CD4-positive, alpha-beta T cell treated with Interleukin-2 at 100 ng/mL for 4 hours (primary cell): ENCODE results near the gene SYNGR1.

ENCODE experiments used
- DNase-seq: peaks from one replicate; pipeline ENCODE4 v3.0.0-alpha.2; 2020; ENCODE audit warnings: low spot score

SYNGR1 gene

DNA sequence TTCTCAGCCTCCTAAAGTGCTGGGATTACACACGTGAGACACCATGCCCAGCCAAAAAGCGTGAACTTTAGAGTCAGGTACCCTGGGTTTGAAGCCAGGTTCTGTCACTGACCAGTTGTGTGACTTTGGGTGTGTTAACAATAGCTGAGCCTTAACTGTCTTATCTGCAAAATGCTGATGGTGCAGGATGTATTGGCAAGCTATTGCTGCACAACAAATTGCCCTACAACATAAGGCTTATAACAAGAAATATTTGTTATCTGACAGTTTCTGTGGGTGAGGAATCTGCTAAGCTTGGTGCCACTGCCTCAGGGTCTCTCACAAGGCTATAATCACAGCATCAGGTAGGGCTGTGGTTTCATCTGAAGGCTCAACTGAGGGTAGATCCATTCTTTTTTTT is 21.9 kb downstream of the SYNGR1 start:
- no peak for DNase-seq

DNA sequence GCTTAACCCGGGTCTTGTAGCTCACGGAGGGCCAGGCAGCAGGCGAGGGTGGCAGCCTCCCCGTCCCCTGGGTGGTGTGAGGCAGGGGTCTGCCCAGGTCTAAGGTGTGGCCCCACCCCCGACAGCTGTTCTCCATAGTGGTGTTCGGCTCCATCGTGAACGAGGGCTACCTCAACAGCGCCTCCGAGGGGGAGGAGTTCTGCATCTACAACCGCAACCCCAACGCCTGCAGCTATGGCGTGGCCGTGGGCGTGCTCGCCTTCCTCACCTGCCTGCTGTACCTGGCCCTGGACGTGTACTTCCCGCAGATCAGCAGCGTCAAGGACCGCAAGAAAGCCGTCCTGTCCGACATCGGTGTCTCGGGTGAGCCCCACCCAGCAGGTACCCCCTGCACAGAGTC is 24.4 kb downstream of the SYNGR1 start:
- no peak for DNase-seq

GRCh38 chr22:39374801-39375200 is 25.0 kb downstream of the SYNGR1 start:
- no peak for DNase-seq

DNA sequence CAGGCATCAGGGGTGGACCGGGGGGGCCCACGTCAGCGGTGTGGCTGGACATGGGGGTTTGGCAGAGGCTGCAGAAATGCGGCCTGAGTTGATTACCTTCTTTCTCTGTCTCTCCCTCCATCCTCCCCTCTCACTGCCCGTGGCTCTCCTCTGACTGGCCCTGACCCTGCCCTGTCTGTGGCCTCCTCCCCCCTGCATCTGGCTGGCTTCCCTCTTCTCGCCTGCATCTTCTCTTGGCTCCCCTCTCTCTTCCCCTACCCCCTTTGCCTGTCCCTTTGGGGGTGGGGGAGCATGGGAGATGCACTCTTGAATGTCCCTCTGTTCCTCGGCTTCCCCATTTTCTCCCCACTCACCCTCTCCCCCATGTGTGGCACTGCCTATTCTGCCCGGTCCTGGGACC is 25.9 kb downstream of the SYNGR1 start:
- DNase-seq = no peak

DNA sequence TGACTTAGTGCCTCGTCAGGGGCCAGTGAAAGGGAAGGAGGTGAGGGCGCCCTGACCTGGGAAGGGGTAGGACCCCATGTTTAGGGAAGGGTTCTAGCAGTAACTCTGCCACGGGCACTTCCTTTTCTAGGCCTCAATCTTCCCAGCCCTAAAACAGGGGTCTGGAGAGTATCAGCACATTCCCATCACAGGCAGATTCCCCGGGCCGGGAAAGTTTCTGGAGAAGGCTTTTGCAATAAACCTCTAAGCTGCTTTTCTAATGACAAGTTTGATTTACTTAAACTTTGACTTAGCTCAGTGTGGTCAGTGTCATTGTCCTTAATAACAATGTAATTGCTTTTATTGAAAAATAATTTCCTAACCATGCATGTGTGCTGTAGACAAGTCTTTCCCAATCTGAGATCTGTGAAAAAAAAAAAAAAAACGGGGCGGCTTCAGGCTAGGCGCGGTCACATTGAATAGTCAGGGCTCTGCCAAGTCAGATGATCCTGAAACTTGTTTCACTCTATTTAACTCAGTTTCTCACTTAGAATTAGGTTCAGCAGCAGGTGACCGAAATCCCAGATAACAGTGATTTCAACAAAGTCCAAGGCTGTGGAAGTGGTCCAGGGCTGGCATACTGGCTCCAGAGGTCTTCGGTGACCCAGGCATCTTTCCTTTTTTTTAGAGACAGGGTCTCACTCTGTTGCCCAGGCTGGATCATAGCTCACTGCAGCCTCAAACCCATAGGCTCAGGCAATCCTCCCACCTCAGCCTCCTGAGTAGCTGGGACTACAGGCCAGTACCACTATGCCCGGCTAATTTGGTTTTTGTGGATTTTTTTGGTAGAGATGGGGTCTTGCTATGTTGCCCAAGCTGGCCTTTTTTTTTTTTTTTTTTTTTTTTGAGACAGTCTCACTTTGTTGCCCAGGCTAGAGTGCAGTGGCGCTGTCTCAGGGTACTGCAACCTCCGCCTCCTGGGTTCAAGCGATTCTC is 30.3 kb downstream of the SYNGR1 start:
- DNase-seq = no peak

DNA sequence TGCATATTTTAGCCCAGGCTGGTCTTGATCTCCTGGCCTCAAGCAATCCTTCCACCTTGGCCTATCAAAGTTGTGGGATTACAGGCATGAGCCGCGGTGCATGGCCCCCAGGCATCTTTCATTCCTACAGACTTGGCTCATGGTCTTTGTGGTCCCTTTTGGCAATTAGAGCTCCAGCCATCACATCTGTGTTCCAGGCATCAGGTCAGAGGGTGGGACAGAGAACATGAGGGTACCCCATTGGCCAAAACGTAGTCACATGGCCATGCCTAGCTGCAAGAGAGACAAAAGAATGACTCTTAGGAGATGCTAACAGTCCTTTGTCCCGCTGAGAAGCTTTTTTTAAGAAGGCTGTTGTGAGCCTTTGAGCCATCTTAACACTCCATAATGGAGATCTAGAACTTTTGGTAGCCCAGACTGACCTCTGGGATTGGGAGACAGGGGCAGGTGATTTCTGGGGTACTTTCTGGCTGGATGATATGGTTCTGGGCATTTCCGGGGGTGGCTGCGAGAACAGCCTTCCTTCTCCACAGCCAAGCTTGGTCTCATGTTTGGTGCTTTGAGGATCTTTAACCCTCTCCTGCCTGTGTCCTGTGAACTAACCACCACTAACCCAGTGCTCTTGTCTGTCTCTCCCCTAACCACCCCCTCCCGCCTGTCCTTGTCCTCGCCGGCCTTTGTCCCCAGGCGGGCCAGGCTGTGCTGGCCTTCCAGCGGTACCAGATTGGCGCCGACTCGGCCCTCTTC is 31.4 kb downstream of the SYNGR1 start:
- DNase-seq = no peak

GRCh38 chr22:39381930-39382329 is 32.1 kb downstream of the SYNGR1 start:
- no peak for DNase-seq

DNA sequence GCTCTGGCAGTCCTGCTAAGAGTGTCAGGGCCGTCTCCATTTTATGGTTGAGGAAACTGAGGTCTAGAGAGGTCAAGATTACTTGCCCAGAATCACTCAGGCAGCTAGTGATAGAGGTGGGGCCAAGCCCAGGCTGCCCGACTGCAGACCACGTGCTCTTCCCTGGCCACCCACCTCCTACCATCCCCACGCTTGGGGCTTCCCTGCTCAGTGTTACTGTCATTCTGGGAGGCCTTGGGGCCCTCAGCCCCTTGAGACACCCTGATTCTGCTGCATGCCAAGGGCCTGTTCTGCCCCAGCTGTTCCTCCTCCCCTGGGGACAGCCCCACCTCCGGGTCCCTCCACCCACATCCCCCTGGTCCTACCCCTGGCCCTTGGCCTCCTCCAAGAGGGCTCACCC is 32.6 kb downstream of the SYNGR1 start:
- no peak for DNase-seq

DNA sequence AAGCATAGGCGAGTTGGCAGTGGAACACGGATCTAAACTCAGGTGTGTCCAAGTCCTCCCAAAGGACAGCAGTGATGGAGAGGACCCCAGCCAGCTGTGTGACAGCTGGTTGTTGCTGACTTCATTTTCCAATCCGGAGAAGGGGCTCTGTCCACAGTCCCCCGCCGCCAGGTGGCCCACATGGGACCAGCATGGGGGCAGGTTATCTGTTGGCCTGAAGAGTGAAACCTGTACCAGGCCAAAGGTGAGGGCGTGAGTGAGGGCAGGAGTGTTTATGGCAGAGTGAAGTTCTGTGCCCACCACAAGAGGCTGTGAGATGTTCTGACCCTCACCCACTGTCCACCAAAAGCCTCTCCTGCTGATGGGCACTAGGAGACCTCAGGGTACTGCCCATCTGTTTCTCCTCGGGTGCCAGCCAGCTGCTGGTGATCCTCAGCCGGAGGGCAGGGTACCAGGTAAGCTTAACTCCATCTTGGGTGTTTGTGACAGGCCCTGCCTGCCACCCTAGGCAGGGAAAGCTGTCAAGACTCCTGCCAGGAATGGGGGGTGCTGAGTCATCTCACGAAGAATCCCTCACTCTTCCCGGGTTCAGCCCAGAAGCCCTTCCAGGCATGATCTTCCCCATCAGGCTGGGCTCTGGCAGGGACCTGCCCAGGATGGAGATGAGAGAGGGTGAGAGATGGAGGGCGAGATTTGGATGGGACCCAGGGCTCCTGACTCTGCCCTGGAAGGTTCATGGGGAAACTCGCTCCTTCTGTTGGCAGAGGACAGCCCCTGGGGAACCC is 34.2 kb downstream of the SYNGR1 start:
- DNase-seq = no peak

GRCh38 chr22:39384750-39385480 is 35.1 kb downstream of the SYNGR1 start:
- no peak for DNase-seq

DNA sequence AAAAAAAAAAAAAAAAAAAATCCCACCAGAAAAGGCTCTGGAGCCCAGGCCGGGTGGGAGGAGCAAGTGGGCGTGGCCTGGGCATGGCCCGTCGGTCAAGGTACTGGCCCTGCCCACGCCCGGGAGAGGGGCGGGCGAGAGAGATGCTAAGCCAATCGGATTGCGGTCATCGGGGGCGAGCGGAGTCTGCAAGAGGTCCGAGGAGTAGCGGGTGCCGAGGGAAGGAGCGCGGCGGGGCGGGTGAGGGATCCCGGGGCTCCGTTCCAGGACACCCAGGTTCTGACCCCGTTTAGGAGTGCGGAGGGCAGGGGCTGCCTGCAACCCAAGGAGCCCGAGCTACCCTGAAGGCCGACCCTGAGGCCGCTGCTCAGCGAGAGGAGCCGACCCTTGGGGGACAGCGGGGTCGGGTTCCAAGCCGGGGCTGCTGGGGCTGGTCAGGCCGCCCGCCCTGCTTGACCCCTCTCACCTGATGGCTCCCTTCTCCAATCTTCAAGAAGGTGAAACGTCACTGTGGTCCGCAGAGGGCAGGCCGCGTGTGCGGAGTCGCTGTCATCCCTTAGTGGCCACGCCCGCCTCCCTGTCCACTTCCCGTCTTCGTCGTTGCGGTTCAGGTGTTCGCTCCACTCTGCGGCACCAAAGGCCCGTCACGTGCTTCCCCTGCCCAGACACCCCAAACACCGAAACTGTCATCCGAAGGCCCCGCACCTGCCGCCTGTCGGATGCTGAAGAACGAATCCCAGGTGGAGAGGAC is 38.6 kb downstream of the SYNGR1 start:
- DNase-seq = peak; percentile 82

GRCh38 chr22:39389420-39389819 is 39.6 kb downstream of the SYNGR1 start:
- no peak for DNase-seq

- DNase-seq = no peak
Observed at GRCh38 chr22:39392341-39392948, 42.7 kb downstream of the SYNGR1 start.

GRCh38 chr22:39395936-39396796 is 46.4 kb downstream of the SYNGR1 start:
- DNase-seq = no peak

- no peak for DNase-seq
Observed at GRCh38 chr22:39396797-39397195, 47.0 kb downstream of the SYNGR1 start.

DNA sequence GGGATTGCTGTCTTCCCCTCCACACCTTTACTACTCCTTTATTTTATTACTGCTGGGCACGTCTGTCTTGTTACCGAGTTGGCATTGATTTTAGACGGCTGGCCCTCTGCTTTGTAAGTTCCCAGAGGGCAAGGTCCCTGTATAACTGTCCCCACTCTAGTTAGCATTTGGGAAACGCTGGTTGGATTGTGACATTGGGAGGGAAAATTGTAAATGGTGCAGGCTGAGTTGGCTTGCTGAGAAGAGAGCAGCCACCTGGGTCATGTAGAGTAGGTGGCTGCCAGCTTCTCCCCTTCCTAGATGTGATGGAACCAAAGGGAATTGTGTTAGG is 51.5 kb downstream of the SYNGR1 start:
- no peak for DNase-seq

- no peak for DNase-seq
Observed at GRCh38 chr22:39405346-39406085, 55.7 kb downstream of the SYNGR1 start.

- DNase-seq = no peak
Observed at GRCh38 chr22:39408173-39408572, 58.4 kb downstream of the SYNGR1 start.

GRCh38 chr22:39408807-39409206 is 59.0 kb downstream of the SYNGR1 start:
- no peak for DNase-seq
